Activated naive CD8-positive, alpha-beta T cell treated with anti-CD3 and anti-CD28 coated beads, Interleukin-2, amount 10 ng/mL, durations not matched to agents 7 days and 5 days (primary cell): ENCODE results near the gene ULK1. TPM values are rescaled to one million over a fixed set of nuclear protein-coding genes. Genes with fewer than 3 reads are reported as not detected.

Experiments used
- ATAC-seq: fragments of 150-1000 bp; cut with Tn5 transposase; one replicate; pipeline ENCODE4 v1.10.0; 2021; ENCODE audit warnings: low read depth, moderate library complexity
- POLR2A ChIA-PET: fragments of 350-600 bp; sonication (Branson Sonifier 250); formaldehyde crosslinking; loops from one replicate; lab custom pipeline; 2021; ENCODE audit warnings: antibody characterized with exemption; lab: Charles Lee
- DNase-seq: peaks from one replicate; pipeline ENCODE4 v3.0.0; 2021
- H3K27ac Mint-ChIP-seq: one replicate; pipeline ENCODE4 v1.8.0; 2022; ENCODE audit warnings: mild to moderate bottlenecking, mixed read lengths
- H3K27me3 Mint-ChIP-seq: one replicate; pipeline ENCODE4 v1.8.0; 2022; ENCODE audit warnings: mild to moderate bottlenecking, moderate library complexity, mixed read lengths
- H3K36me3 Mint-ChIP-seq: one replicate; pipeline ENCODE4 v1.8.0; 2021; ENCODE audit warnings: mild to moderate bottlenecking, mixed read lengths
- H3K4me1 Mint-ChIP-seq: one replicate; pipeline ENCODE4 v1.8.0; 2021; ENCODE audit warnings: mixed read lengths
- H3K4me3 Mint-ChIP-seq: one replicate; pipeline ENCODE4 v1.8.0; 2022; ENCODE audit warnings: mild to moderate bottlenecking, moderate library complexity, mixed read lengths
- H3K9me3 Mint-ChIP-seq: one replicate; pipeline ENCODE4 v1.8.0; 2021; ENCODE audit warnings: mixed read lengths
- total RNA-seq, 2 experiments: library from RNA; stranded (reverse); gene quantifications; one replicate each; pipeline ENCODE4 v1.2.3, GENCODE V29; 2021

The ULK1 gene
- total RNA-seq, 2 experiments from 2014 or later = 32.6 to 33.2 TPM

GRCh38 chr12:131902332-131903241 lies 8.2 kb downstream of the ULK1 start:
- Mint-ChIP-seq H3K4me3 (no peak overlapping the region), H3K36me3 (no peaks in the 10 kb centered on the region), H3K27ac (no peak overlapping the region), H3K9me3 (no peaks in the 10 kb centered on the region), H3K27me3 (no peaks in the 10 kb centered on the region), H3K4me1 (peaks cover 5% of the 10 kb centered on the region)
- ATAC-seq = no peak
- POLR2A ChIA-PET = no interaction called here
- no peak for DNase-seq

GRCh38 chr12:131903270-131904255 lies 9.1 kb downstream of the ULK1 start:
- H3K4me1 Mint-ChIP-seq = peaks cover 5% of the 10 kb centered on the region
- H3K9me3 Mint-ChIP-seq = no peaks in the 10 kb centered on the region
- H3K27ac Mint-ChIP-seq = no peak overlapping the region
- ATAC-seq = no peak
- H3K27me3 Mint-ChIP-seq = no peaks in the 10 kb centered on the region
- DNase-seq = no peak
- H3K4me3 Mint-ChIP-seq = no peak overlapping the region
- no peaks in the 10 kb centered on the region for H3K36me3 Mint-ChIP-seq
- POLR2A ChIA-PET = no interaction called here

DNA sequence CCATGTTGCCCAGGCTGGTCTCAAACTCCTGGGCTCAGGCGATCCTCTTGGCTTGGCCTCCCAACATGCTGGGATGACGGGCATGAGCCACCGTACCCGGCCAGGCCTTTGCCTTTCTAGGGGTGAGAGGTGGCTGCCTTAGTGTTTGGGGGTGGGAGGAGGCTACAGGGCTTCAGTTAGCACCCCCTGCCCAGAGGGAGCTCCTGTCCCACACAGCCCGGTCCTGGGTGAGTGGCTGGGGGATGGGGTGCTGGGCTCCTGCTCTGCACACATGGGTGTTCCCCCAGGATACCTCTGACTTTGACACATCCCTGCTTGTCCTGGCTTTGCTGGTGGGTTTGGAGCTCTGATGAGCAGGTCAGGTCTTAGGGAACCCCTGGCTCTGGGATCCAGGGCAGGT lies 9.9 kb downstream of the ULK1 start:
- POLR2A ChIA-PET = no interaction called here
- Mint-ChIP-seq H3K9me3 (no peaks in the 10 kb centered on the region), H3K4me1 (peaks cover 5% of the 10 kb centered on the region), H3K4me3 (no peak overlapping the region), H3K27ac (no peak overlapping the region), H3K27me3 (no peaks in the 10 kb centered on the region), H3K36me3 (no peaks in the 10 kb centered on the region)
- DNase-seq = no peak
- ATAC-seq = no peak

GRCh38 chr12:131905081-131905629 lies 10.7 kb downstream of the ULK1 start:
- H3K36me3 Mint-ChIP-seq = no peaks in the 10 kb centered on the region
- POLR2A ChIA-PET = no interaction called here
- H3K4me1 Mint-ChIP-seq = peaks cover 5% of the 10 kb centered on the region
- no peak for ATAC-seq
- no peak overlapping the region for H3K27ac Mint-ChIP-seq
- no peak for DNase-seq
- H3K27me3 Mint-ChIP-seq = no peaks in the 10 kb centered on the region
- H3K4me3 Mint-ChIP-seq = no peak overlapping the region
- H3K9me3 Mint-ChIP-seq = no peaks in the 10 kb centered on the region

- Mint-ChIP-seq H3K36me3 (no peaks in the 10 kb centered on the region), H3K4me1 (peaks cover 5% of the 10 kb centered on the region), H3K27me3 (no peaks in the 10 kb centered on the region), H3K27ac (no peak overlapping the region), H3K9me3 (no peaks in the 10 kb centered on the region), H3K4me3 (no peak overlapping the region)
- no peak for ATAC-seq
- DNase-seq = no peak
- POLR2A ChIA-PET = no interaction called here
These were observed 11.2 kb downstream of the ULK1 start for GRCh38 chr12:131905630-131906091.

- ATAC-seq = no peak
- no peak overlapping the region for H3K4me3 Mint-ChIP-seq
- POLR2A ChIA-PET = no interaction called here
These were observed 13.1 kb downstream of the ULK1 start for GRCh38 chr12:131907379-131908091.

DNA sequence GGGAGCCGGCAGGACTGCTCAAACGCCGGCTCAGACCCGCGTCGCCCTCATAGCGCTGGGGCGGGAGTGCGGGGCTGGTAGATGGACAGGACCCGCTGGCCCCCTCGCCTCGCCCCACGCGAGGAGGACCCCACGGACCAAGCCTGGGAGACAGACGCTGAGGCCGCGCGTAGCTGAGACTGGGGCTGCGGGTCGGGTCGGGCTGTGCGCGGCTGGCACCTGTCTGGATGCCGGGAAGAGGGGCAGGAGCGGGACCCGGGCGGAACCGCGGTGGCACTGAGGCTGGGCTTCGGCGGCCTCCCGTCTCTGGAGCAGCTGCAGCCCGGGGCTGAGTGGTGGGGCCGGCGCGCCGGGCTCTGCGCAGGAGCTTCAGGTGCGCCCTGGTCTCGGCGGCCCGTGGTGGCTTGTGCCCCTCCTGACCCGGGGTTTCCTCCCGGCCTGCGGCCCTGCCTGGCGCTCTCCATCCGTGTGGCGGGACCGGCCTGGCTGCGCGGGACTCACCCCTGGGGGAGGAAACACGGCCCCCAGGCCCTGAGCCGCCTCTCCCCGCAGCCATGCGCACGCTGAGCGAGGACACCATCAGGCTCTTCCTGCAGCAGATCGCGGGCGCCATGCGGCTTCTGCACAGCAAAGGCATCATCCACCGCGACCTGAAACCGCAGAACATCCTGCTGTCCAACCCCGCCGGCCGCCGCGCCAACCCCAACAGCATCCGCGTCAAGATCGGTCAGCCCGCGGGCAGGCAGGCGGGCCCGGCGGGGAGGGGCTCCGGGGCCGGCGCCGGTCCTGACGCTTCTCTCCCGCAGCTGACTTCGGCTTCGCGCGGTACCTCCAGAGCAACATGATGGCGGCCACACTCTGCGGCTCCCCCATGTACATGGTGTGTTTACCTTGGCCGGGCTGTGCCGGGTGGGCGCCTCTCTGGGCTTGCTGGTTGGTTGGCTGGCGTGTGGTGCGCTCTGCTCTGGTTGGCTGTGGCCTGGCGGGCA lies 14.0 kb downstream of the ULK1 start:
- POLR2A ChIA-PET = no interaction called here
- H3K4me3 Mint-ChIP-seq = no peak overlapping the region
- no peak for DNase-seq
- no peaks in the 10 kb centered on the region for H3K9me3 Mint-ChIP-seq
- H3K36me3 Mint-ChIP-seq = no peaks in the 10 kb centered on the region
- peaks cover 5% of the 10 kb centered on the region for H3K4me1 Mint-ChIP-seq
- no peak overlapping the region for H3K27ac Mint-ChIP-seq
- H3K27me3 Mint-ChIP-seq = no peaks in the 10 kb centered on the region
- no peak for ATAC-seq

More at GRCh38 chr12:131907379-131908091, 13.1 kb downstream of the ULK1 start:
- Mint-ChIP-seq H3K27ac (no peak overlapping the region), H3K36me3 (no peaks in the 10 kb centered on the region), H3K27me3 (no peaks in the 10 kb centered on the region), H3K9me3 (no peaks in the 10 kb centered on the region), H3K4me1 (peaks cover 5% of the 10 kb centered on the region)
- no peak for DNase-seq

- DNase-seq (no peak), ATAC-seq (no peak)
- Mint-ChIP-seq H3K4me1 (peaks cover 5% of the 10 kb centered on the region), H3K9me3 (no peaks in the 10 kb centered on the region), H3K36me3 (no peaks in the 10 kb centered on the region), H3K4me3 (no peak overlapping the region), H3K27me3 (no peaks in the 10 kb centered on the region), H3K27ac (no peak overlapping the region)
- POLR2A ChIA-PET = no interaction called here
These were observed 14.8 kb downstream of the ULK1 start for GRCh38 chr12:131909081-131909751.

DNA sequence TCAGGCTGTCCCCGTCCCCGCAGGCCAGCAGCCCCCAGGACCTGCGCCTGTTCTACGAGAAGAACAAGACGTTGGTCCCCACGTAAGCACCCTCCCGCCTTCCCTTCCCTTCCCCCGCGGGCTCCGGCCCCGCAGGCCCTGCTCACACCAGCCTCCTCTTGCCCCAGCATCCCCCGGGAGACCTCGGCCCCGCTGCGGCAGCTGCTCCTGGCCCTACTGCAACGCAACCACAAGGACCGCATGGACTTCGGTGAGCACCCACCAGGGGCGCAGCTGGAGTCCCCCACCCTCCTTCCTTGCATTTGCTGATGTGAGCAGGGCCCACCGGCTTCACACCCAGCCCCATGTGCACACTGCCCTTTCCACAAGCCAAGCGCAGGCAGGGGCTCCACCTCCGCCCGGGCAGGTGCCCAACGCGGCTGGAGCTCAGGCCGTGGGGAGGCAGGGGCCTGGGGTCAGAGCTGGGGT lies 15.4 kb downstream of the ULK1 start:
- no peaks in the 10 kb centered on the region for H3K9me3 Mint-ChIP-seq
- H3K4me3 Mint-ChIP-seq = no peak overlapping the region
- no peak for ATAC-seq
- POLR2A ChIA-PET = no interaction called here
- H3K4me1 Mint-ChIP-seq = peaks cover 4% of the 10 kb centered on the region
- no peak for DNase-seq
- H3K27ac Mint-ChIP-seq = no peak overlapping the region
- H3K36me3 Mint-ChIP-seq = no peaks in the 10 kb centered on the region
- no peaks in the 10 kb centered on the region for H3K27me3 Mint-ChIP-seq

- no peaks in the 10 kb centered on the region for H3K27me3 Mint-ChIP-seq
- no peaks in the 10 kb centered on the region for H3K9me3 Mint-ChIP-seq
- no peaks in the 10 kb centered on the region for H3K36me3 Mint-ChIP-seq
- no peak for ATAC-seq
- no peak for DNase-seq
- H3K4me1 Mint-ChIP-seq = peaks cover 3% of the 10 kb centered on the region
- POLR2A ChIA-PET = no interaction called here
- H3K4me3 Mint-ChIP-seq = no peak overlapping the region
- H3K27ac Mint-ChIP-seq = no peak overlapping the region
These were observed 16.0 kb downstream of the ULK1 start for GRCh38 chr12:131910302-131911027.

DNA sequence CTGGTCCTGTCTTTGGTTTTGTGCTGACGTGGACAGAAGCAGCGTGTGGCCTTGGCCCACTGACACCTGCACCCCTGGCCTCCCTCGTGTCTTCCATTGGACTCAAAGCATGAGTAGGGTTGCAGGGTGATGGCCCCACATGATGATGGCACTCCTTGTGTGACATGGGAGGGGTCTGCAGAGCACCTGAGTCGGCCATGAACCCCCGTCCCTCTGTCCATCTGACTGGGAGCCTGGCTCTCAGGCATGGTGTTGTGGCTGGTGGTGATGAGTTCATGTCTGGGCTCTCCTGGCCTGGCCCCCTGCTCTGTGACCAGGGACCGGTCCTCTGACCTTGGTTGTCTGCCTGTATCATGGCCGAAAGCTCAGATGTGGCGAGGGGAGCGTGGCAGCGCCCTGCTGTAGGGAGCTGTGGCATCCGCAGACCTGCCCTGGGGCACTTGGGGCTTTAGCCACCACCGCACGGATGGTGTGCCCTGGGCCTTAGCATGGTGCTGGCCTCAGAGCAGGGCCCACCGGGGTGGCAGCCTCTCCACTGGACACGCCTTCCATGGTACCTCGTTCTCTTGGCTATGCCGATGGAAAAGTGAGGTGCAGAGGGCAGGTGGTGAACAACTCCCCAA lies 16.7 kb downstream of the ULK1 start:
- no peak overlapping the region for H3K27ac Mint-ChIP-seq

More for the DNA sequence above, 16.7 kb downstream of the ULK1 start:
- Mint-ChIP-seq H3K4me3 (no peak overlapping the region), H3K27me3 (no peaks in the 10 kb centered on the region), H3K36me3 (no peaks in the 10 kb centered on the region), H3K4me1 (no peaks in the 10 kb centered on the region), H3K9me3 (no peaks in the 10 kb centered on the region)
- no peak for ATAC-seq
- DNase-seq = no peak
- POLR2A ChIA-PET = no interaction called here
